HEK293 (cell line): ENCODE results near the gene SERGEF.

ENCODE experiments used
- CTCF ChIA-PET: fragments of 350-600 bp; formaldehyde crosslinking; extraction: SDS; loops from one replicate; lab custom pipeline; 2021; ENCODE audit warnings: antibody characterized with exemption; lab: Yijun Ruan, JAX
- POLR2A ChIA-PET: fragments of 300-600 bp; formaldehyde crosslinking; extraction: SDS; loops from one replicate; lab custom pipeline; 2020; ENCODE audit warnings: antibody characterized with exemption, inconsistent platforms; lab: Yijun Ruan, JAX
- H3K27ac ChIP-seq: fragments of 200-500 bp; sonication (Bioruptor generic); 2 replicates; pipeline ENCODE4 v1.5.1; 2014; ENCODE audit warnings: low read depth, low read length, control low read depth, inconsistent platforms; ENCODE audit errors: extremely low read depth
- H3K36me3 ChIP-seq, 2 experiments: fragments of 200-500 bp in 1 of 2; sonication (Bioruptor generic) in 1 of 2; 1 replicate in 1 of 2; 2 replicates in 1 of 2; pipeline ENCODE4 v1.5.1; 2014 to 2017; ENCODE audit warnings: inconsistent platforms in 2 of 2, low read length in 2 of 2; ENCODE audit not compliant: control insufficient read depth in 2 of 2, insufficient read depth in 1 of 2
- H3K4me1 ChIP-seq: fragments of 200-500 bp; sonication (Bioruptor generic); 2 replicates; pipeline ENCODE4 v1.5.1; 2014; ENCODE audit warnings: mild to moderate bottlenecking, low read length, inconsistent platforms; ENCODE audit not compliant: control insufficient read depth, insufficient read depth
- H3K4me3 ChIP-seq: 2 replicates; pipeline ENCODE4 v1.5.1; 2011; ENCODE audit warnings: low read depth, mild to moderate bottlenecking, control low read depth, low read length, moderate library complexity
- H3K9me3 ChIP-seq: fragments of 200-500 bp; sonication (Bioruptor generic); 2 replicates; pipeline ENCODE4 v1.5.1; 2014; ENCODE audit warnings: low read depth, low read length, inconsistent platforms; ENCODE audit not compliant: control insufficient read depth, insufficient read depth
- ELK4 ChIP-seq: IDR thresholded peaks from 2 replicates; pipeline ENCODE4 v1.6.1; 2011; ENCODE audit warnings: mild to moderate bottlenecking, low read depth, low read length, borderline replicate concordance
- KLF16 ChIP-seq: fragments of 450-650 bp; formaldehyde crosslinking; IDR thresholded peaks from 2 replicates; pipeline ENCODE4 v1.5.1; 2017; ENCODE audit warnings: missing biosample characterization, missing genetic modification characterization
- MYNN ChIP-seq: fragments of 450-650 bp; formaldehyde crosslinking; IDR thresholded peaks from 2 replicates; pipeline ENCODE4 v1.5.1; 2016; ENCODE audit warnings: missing biosample characterization, missing genetic modification characterization, borderline replicate concordance
- PRDM4 ChIP-seq: fragments of 450-650 bp; formaldehyde crosslinking; IDR thresholded peaks from 2 replicates; pipeline ENCODE4 v1.5.1; 2017; ENCODE audit warnings: missing biosample characterization, missing genetic modification characterization
- REPIN1 ChIP-seq: fragments of 450-650 bp; formaldehyde crosslinking; IDR thresholded peaks from 2 replicates; pipeline ENCODE4 v1.5.1; 2017; ENCODE audit warnings: missing biosample characterization, missing genetic modification characterization, low read depth
- SCRT2 ChIP-seq: fragments of 450-650 bp; formaldehyde crosslinking; IDR thresholded peaks from 2 replicates; pipeline ENCODE4 v1.5.1; 2016; ENCODE audit warnings: missing biosample characterization, missing genetic modification characterization
- SP2 ChIP-seq: fragments of 450-650 bp; formaldehyde crosslinking; IDR thresholded peaks from 2 replicates; pipeline ENCODE4 v1.5.1; 2016; ENCODE audit warnings: missing biosample characterization, missing genetic modification characterization
- ZBTB17 ChIP-seq: fragments of 450-650 bp; formaldehyde crosslinking; IDR thresholded peaks from 2 replicates; pipeline ENCODE4 v1.5.1; 2016; ENCODE audit warnings: missing biosample characterization, missing genetic modification characterization
- ZBTB44 ChIP-seq: fragments of 450-650 bp; IDR thresholded peaks from 2 replicates; pipeline ENCODE4 v1.5.1; 2018; ENCODE audit warnings: missing biosample characterization, mild to moderate bottlenecking, missing genetic modification characterization
- ZNF10 ChIP-seq: fragments of 450-650 bp; formaldehyde crosslinking; IDR thresholded peaks from 2 replicates; pipeline ENCODE4 v1.5.1; 2017; ENCODE audit warnings: missing biosample characterization, missing genetic modification characterization
- ZNF157 ChIP-seq: fragments of 450-650 bp; formaldehyde crosslinking; IDR thresholded peaks from 2 replicates; pipeline ENCODE4 v1.5.1; 2016; ENCODE audit warnings: missing biosample characterization, missing genetic modification characterization
- ZNF23 ChIP-seq: fragments of 450-650 bp; formaldehyde crosslinking; IDR thresholded peaks from 2 replicates; pipeline ENCODE4 v1.5.1; 2016; ENCODE audit warnings: missing biosample characterization, missing genetic modification characterization, borderline replicate concordance
- ZNF398 ChIP-seq: fragments of 450-650 bp; formaldehyde crosslinking; IDR thresholded peaks from 2 replicates; pipeline ENCODE4 v1.5.1; 2017; ENCODE audit warnings: missing biosample characterization, missing genetic modification characterization
- ZNF473 ChIP-seq: fragments of 450-650 bp; formaldehyde crosslinking; IDR thresholded peaks from 2 replicates; pipeline ENCODE4 v1.5.1; 2017; ENCODE audit warnings: missing biosample characterization, missing genetic modification characterization
- ZNF501 ChIP-seq: fragments of 450-650 bp; formaldehyde crosslinking; IDR thresholded peaks from 2 replicates; pipeline ENCODE4 v1.5.1; 2016; ENCODE audit warnings: missing biosample characterization, missing genetic modification characterization
- ZNF561 ChIP-seq: fragments of 450-650 bp; IDR thresholded peaks from 2 replicates; pipeline ENCODE4 v1.5.1; 2018; ENCODE audit warnings: missing biosample characterization, missing genetic modification characterization, borderline replicate concordance
- ZNF660 ChIP-seq: fragments of 450-650 bp; IDR thresholded peaks from 2 replicates; pipeline ENCODE4 v1.5.1; 2018; ENCODE audit warnings: missing biosample characterization, mild to moderate bottlenecking, missing genetic modification characterization
- ZNF701 ChIP-seq: fragments of 450-650 bp; formaldehyde crosslinking; IDR thresholded peaks from 2 replicates; pipeline ENCODE4 v1.5.1; 2016; ENCODE audit warnings: missing biosample characterization, missing genetic modification characterization
- ZNF707 ChIP-seq: fragments of 450-650 bp; formaldehyde crosslinking; IDR thresholded peaks from 2 replicates; pipeline ENCODE4 v1.5.1; 2016; ENCODE audit warnings: missing biosample characterization, missing genetic modification characterization
- ZNF776 ChIP-seq: fragments of 450-650 bp; formaldehyde crosslinking; IDR thresholded peaks from 2 replicates; pipeline ENCODE4 v1.5.0; 2017; ENCODE audit warnings: missing biosample characterization, missing genetic modification characterization, borderline replicate concordance
- ZSCAN18 ChIP-seq: fragments of 450-650 bp; formaldehyde crosslinking; IDR thresholded peaks from 2 replicates; pipeline ENCODE4 v1.5.1; 2016; ENCODE audit warnings: missing biosample characterization, missing genetic modification characterization

The SERGEF gene

GRCh38 chr11:17805043-17805442, 207.8 kb downstream of the SERGEF start:
- POLR2A ChIA-PET: no interaction called here
- no peaks in the 10 kb centered on the region for H3K4me1 ChIP-seq
- TF ChIP-seq SCRT2 (tag by site-specific recombination): peak; percentile 59; the same call in 1 of the 2 replicates
- TF ChIP-seq ZBTB44 (tag by site-specific recombination): no peak
- TF ChIP-seq, all 188 proteins: peak for 1
- CTCF ChIA-PET: interaction anchor here (1.2 kb wide), 1 partner anchor 206 kb away, joined by 4 read pairs; no protein-coding TSS in a partner anchor
- Histone ChIP-seq H3K4me3 (no peak overlapping the region), H3K27ac (no peak overlapping the region), H3K9me3 (no peaks in the 10 kb centered on the region), H3K36me3 (no peaks in the 10 kb centered on the region)

- TF ChIP-seq ZNF561 (no peak), ZBTB17 (no peak), REPIN1 (tag by site-specific recombination) (no peak), ZNF501 (tag by site-specific recombination) (no peak), SP2 (tag by site-specific recombination) (no peak), ZNF701 (no peak), ZNF776 (no peak), ZNF473 (no peak), ELK4 (no peak), ZNF398 (tag by site-specific recombination) (no peak), PRDM4 (no peak), ZNF10 (no peak), ZNF660 (no peak), ZNF707 (no peak), KLF16 (tag by site-specific recombination) (no peak), ZNF157 (tag by site-specific recombination) (no peak), ZNF23 (no peak), ZSCAN18 (no peak), MYNN (tag by site-specific recombination) (no peak)
- TF ChIP-seq, all 188 proteins: peak for 0
- Histone ChIP-seq H3K27ac (no peak overlapping the region), H3K9me3 (no peaks in the 10 kb centered on the region), H3K4me1 (no peaks in the 10 kb centered on the region), H3K4me3 (no peak overlapping the region), H3K36me3 (no peaks in the 10 kb centered on the region)
- ChIA-PET POLR2A (no interaction called here), CTCF (interaction anchor here (1.0 kb wide), 1 partner anchor 44 kb away, joined by 3 read pairs; no protein-coding TSS in a partner anchor)
These were observed 209.0 kb downstream of the SERGEF start for GRCh38 chr11:17803754-17804334.
